Measurements from ENCODE around the gene PBX1. TPM values are rescaled to one million over a fixed set of nuclear protein-coding genes. Genes with fewer than 3 reads are reported as not detected.

PBX1 gene
- total RNA-seq, 4 donors from 2014 or later = 89.6 to 138 (median 112) TPM

DNA sequence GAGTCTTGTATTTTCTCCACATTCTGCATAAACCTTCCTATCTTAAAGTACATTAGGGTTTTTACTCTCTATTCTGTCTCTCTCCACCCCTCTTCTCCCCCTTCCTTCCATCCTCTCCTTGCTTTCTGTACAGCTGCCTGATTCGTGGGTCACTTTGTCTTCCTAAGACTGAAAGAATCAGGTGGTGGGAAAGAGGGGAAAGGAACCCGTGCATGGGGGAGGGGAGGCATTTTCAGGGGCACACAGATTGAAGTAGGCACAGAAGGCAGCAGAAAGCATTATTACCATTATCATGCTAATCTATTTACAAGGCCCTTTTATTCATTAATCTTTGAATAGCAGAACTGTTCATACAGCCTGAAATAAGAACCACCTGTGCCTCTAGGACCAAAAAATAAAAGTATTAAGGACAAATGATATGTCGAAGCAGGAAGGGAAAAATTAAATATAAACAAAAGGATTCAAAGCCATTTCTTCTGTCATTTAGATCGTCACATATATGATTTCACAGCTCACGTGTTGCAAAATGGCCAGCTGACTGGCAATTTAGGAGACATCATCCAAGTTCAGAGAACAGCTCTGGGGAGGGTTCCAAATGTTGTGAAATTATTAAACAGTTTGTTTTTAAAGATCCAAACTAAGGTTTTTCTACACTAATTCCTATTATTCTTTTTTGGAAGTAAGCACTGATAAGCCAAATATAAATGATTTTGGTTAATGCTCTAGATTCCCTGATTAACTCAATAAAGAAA, 154.6 kb downstream of the PBX1 start:
- peak overlapping the region; percentile 67 to 77 (median 71) for H3K27ac ChIP-seq (replicated peaks in 1 of 4)
- WGBS = 36% methylated on average over 5 of the region's 5 CpGs
- no peak overlapping the region for H3K4me3 ChIP-seq
- H3K27me3 ChIP-seq = no peaks in the 10 kb centered on the region
- DNase-seq (ENCODE audit: extremely low spot score) = no peak
- H3K36me3 ChIP-seq = no peaks in the 10 kb centered on the region
- TF ChIP-seq POLR2A (IDR thresholded peaks at IDR 0.05; ENCODE audit: low read depth) = no peak
- peak; percentile 26 to 36 for TF ChIP-seq POLR2AphosphoS5 (IDR thresholded peaks at IDR 0.05)
- H3K4me1 ChIP-seq = peaks cover 33 to 97% (median 91%) of the 10 kb centered on the region in 4 donors
- intact Hi-C loops (cut with DNase I) = no loop called here
- H3K9me3 ChIP-seq = no peaks in the 10 kb centered on the region

- peaks cover 37 to 100% (median 94%) of the 10 kb centered on the region in 4 donors for H3K4me1 ChIP-seq
- no peak overlapping the region for H3K4me3 ChIP-seq
- intact Hi-C loops (cut with DNase I) = no loop called here
- TF ChIP-seq POLR2A (IDR thresholded peaks at IDR 0.05; ENCODE audit: low read depth) = no peak
- no peak for TF ChIP-seq EP300 (IDR thresholded peaks at IDR 0.05)
- TF ChIP-seq POLR2AphosphoS5 (IDR thresholded peaks at IDR 0.05) = no peak
- TF ChIP-seq CTCF (IDR thresholded peaks at IDR 0.05) = no peak
- H3K36me3 ChIP-seq = no peaks in the 10 kb centered on the region
- 74% methylated on average over 8 of the region's 8 CpGs for WGBS
- DNase-seq (ENCODE audit: extremely low spot score) = no peak
- peak overlapping the region in 3 of 4 donors; percentile 26 to 45 (median 28) for H3K27ac ChIP-seq (replicated peaks in 1 of 4)
- H3K9me3 ChIP-seq = no peaks in the 10 kb centered on the region
- no peaks in the 10 kb centered on the region for H3K27me3 ChIP-seq
Measured at GRCh38 chr1:164716992-164717703, 158.2 kb downstream of the PBX1 start.

DNA sequence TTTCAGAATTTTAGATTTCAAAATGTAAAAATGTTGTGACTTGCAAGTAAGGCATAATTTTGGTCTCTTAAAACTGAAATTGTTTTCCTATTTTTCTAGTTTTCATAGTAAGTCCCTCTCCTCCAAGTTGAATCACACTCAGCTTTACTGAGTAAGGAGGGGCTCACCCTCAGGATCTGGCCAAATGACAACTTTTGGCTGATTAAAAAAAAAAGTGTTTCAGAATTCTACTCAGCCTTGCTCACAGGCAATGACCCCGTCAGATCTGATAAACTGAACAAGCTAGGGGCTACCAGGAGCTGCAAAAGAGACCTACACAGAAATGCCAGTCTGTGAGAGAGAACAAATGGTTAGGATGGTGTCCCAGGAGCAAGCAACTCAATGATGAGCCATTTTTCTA, 159.8 kb downstream of the PBX1 start:
- no peaks in the 10 kb centered on the region for H3K9me3 ChIP-seq
- H3K36me3 ChIP-seq = no peaks in the 10 kb centered on the region
- intact Hi-C loops (cut with DNase I) = no loop called here
- no peak for DNase-seq (ENCODE audit: extremely low spot score)
- H3K27ac ChIP-seq (replicated peaks in 1 of 4) = peak overlapping the region; percentile 15 to 67 (median 52)
- peaks cover 28 to 100% (median 94%) of the 10 kb centered on the region in 4 donors for H3K4me1 ChIP-seq
- 32% methylated on average over 1 of the region's 1 CpG for WGBS
- TF ChIP-seq CTCF (IDR thresholded peaks at IDR 0.05) (no peak), POLR2AphosphoS5 (IDR thresholded peaks at IDR 0.05) (no peak), POLR2A (IDR thresholded peaks at IDR 0.05; ENCODE audit: low read depth) (no peak), EP300 (IDR thresholded peaks at IDR 0.05) (no peak)
- H3K27me3 ChIP-seq = no peaks in the 10 kb centered on the region
- H3K4me3 ChIP-seq = no peak overlapping the region

DNA sequence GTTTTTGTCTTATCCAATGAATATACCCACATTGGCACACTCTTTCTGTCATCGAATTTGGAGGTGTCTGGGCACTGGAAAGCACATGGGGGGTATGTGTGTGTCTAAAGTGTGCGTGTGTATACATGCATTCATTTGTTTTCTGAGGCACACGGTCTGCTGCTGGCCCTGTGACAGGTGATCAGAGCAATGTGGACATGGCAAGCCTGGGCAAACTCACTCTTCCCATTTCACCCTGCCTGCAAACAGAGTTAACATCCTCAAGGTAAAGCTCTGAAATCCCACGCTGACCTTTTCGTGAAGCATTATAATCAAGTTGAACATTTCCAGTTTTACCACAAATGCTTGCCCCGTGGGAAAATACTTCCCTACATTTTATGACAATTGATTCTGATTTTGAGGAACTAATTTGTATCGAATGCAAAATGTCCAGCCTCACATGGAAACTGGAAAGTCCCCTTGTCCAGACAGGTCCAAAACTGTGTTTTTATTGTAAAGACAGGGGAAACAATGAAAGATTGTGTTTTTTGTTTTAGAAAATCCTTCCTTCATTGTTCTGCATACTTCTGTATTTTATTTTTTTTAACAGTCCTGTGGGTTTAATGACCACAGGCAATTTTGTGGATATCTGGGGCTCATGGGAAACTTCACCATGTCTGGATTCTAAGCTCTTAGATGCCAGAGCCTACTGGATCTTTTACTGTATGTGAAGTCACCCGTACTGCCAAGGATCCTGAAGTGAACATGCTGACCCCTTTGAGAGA, 160.9 kb downstream of the PBX1 start:
- DNase-seq (ENCODE audit: extremely low spot score) = no peak
- Histone ChIP-seq H3K27me3 (no peaks in the 10 kb centered on the region), H3K4me1 (peaks cover 25 to 100% (median 95%) of the 10 kb centered on the region in 4 donors), H3K36me3 (no peaks in the 10 kb centered on the region), H3K27ac (replicated peaks in 1 of 4) (peak overlapping the region; percentile 52 to 72 (median 64)), H3K9me3 (no peaks in the 10 kb centered on the region), H3K4me3 (no peak overlapping the region)
- intact Hi-C loops (cut with DNase I) = no loop called here
- TF ChIP-seq POLR2AphosphoS5 (IDR thresholded peaks at IDR 0.05) (no peak), CTCF (IDR thresholded peaks at IDR 0.05) (no peak), EP300 (IDR thresholded peaks at IDR 0.05) (no peak), POLR2A (IDR thresholded peaks at IDR 0.05; ENCODE audit: low read depth) (no peak)
- 43% methylated on average over 8 of the region's 8 CpGs for WGBS
